Activated CD8-positive, alpha-beta memory T cell treated with anti-CD3 and anti-CD28 coated beads, Interleukin-2, amount 50 U/mL, for 4 hours (primary cell): ENCODE data around the gene ADAM19.

Experiments used
- DNase-seq: peaks from one replicate; pipeline ENCODE4 v3.0.0-alpha.2; 2020

The ADAM19 gene

GRCh38 chr5:157561110-157561509 lies 14.5 kb downstream of the ADAM19 start:
- no peak for DNase-seq

- DNase-seq: no peak
Measured at GRCh38 chr5:157559301-157559700, 16.3 kb downstream of the ADAM19 start.

GRCh38 chr5:157558681-157559080 lies 16.9 kb downstream of the ADAM19 start:
- DNase-seq: no peak

DNA sequence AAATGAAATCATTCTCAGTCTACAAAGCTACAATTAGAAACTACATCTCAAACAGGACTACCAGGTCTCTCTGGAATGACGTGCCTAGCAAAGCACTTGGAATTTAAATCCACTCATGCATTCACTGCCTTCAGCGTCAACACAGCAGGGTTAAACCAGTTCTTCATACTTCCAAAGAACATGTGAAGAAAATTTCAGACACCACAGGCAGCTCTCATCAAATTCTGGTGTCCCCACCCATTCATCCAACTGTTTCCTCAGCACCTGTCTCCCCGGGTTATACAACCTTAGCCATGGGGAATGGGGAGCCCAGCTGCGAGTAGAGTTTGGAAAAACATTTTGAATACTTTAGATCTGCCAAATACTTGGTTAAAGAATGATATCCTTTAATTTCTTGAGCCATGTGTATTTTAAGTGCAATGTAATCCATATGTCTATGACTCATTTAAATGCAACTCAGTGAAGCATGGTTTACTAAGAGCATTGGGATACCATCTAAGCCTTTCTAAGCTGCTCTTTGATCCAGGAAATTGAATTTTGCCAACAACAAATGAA lies 17.5 kb downstream of the ADAM19 start:
- DNase-seq: no peak

- DNase-seq: no peak
Measured at GRCh38 chr5:157556615-157557418, 18.8 kb downstream of the ADAM19 start.

GRCh38 chr5:157555037-157555640 lies 20.4 kb downstream of the ADAM19 start:
- DNase-seq: no peak

DNA sequence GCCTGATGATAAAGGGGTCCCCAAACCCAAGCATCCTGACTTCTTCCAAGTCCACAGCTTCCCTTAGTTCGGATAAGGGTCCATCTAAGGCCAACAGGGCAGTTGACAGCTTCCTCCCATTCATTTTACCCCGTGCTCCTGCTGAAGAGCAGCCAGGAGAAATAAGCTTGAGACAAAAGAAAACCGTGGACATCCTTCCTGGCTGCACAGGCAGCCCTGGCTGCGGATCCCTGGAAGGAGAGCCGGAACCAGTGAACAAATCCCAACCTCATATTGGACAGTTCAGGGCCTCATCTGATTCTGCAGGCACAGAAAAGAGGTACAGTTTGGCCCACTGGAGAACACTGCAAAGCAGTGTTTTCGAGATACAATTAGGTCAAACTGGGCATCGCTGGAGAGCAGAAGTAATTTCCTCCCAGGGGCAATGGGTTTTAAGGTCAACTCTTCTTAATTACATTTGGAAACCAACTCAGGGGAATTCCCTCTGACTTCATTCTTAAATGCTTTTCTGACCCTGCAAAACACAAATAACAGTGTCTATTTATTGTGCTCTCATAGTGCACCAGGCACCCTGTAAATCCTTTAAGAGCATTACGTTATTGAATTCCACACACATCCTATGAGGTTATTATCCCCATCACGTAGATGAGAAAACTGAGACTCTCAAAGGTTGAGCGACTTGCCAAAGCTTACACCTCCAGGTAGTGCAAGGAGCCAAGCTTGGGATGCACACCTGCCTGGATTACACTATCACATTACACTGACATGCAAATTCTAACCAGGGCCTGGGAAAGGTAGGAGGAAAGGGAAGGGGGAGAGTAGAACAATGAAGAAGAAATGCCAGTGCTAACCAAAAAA lies 21.2 kb downstream of the ADAM19 start:
- no peak for DNase-seq

- DNase-seq: no peak
Measured at GRCh38 chr5:157552650-157553049, 22.9 kb downstream of the ADAM19 start.

- no peak for DNase-seq
Measured at GRCh38 chr5:157550663-157551062, 24.9 kb downstream of the ADAM19 start.

DNA sequence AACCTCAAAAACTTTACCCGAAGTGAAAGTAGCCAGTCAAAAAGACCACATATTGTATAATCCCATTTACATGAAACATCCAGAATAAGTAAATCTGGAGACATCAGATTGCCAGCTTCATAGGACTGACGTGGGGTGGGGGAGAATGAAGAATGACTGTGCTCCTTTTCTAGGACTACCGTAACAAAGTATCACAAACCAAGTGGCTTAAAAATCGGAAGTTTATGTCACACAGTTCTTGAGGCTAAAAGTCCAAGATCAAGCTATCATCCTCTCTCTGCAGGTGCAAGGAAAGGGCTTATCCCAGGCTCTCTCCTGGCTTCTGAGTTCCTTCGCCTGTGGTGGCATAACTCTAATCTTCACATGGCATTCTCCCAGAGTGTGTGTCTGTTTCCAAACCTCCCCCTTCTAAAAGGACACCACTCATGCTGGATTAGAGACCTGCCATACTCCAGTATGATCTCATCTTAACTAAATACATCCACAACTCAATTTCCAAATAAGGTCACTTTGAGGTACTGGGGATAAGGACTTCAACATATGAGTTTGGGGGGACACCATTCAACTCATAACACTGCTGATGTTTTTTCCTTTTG lies 25.5 kb downstream of the ADAM19 start:
- no peak for DNase-seq

GRCh38 chr5:157549283-157549629 lies 26.3 kb downstream of the ADAM19 start:
- DNase-seq: no peak

- DNase-seq: no peak
Measured at GRCh38 chr5:157548513-157549282, 26.9 kb downstream of the ADAM19 start.

DNA sequence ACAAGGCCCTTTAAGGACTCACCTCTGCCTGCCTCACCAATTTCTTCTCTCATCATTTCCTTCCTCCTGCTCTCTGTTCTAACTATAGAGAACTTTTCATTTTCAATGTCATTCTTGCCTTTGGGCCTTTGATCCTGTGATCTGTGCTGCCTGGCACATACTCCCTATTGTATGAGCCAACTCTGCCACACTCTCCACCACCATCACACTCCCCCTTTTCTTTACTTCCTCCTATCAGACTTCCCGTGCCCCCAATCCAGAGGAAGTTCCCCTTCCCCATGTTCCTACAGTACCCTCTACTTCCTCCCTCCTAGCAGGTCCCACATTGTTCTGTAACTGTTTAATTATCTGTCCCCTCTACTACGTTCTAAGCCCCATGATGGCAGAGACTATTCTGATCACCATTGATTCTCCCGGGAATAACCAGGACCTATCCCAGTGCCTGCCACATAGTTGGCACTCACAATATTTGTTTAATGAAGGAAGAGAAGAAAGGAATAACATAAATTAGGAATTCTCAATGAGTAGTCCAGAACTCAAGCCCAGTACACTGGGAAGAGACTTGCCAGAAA lies 27.5 kb downstream of the ADAM19 start:
- DNase-seq: no peak

GRCh38 chr5:157546456-157547100 lies 29.0 kb downstream of the ADAM19 start:
- DNase-seq: no peak

- no peak for DNase-seq
Measured at GRCh38 chr5:157545610-157546310, 29.8 kb downstream of the ADAM19 start.

DNA sequence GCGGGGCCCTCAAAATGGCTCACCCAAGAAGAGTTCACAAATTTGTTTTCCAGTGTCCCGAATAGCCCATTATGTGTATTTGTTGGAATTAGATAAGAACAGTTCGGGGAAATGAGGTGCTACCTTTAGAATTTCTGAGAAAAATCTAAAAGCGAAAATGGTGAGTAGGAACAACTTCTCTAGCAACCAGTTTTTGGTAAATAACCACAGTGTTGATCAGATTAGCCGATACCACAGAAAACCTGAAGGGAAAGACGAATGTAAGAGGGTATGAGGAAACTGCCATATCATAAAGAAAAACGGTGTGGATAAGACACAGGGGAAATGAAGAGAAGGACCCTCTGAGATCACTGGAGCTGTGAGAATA lies 31.0 kb downstream of the ADAM19 start:
- no peak for DNase-seq

DNA sequence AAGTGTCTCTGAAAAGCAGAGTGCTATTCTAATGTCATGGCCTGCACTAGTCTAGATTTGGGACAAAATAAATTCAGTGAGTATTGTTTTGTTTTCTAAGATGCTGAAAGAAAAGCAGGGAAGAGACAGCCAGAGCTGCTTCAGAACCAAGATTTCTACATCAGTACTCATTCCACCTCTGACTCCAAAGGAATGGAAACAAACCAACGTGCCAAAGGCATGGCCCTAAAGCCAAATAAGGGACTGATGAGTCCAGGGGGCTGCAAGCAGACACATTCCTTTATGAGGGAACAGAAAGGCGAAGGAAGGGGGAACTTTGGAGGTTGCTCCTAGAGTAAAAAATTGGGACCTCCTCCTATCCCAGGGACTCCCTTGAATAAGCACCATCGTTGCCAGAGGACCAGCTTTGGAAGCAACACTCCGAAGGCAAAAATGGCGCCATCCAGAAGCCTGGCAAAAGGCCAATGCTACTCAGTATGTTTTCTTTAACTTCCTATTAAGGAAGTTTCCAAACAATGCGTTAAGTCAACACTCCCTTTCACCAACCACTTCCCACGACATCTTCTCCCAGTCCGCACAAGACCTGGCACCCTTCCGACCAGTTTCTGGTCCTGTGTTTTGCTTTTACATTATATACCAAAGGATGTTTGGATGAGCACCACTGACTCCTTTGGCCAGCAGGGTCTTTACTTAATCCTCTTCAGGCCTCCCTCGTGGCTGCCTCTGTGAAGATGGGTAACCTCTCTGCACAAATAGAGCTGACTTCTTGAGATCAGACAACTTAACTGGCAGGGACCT lies 31.6 kb downstream of the ADAM19 start:
- DNase-seq: no peak

GRCh38 chr5:157542282-157543000 lies 33.1 kb downstream of the ADAM19 start:
- no peak for DNase-seq

GRCh38 chr5:157541447-157542118 lies 34.0 kb downstream of the ADAM19 start:
- DNase-seq: no peak
